BE2C (cell line): ENCODE data around the gene PRPF6.
A peak's percentile ranks its signal among the peaks of the same experiment; 100 is the strongest.

ENCODE experiments used
- DNase-seq: peaks from one replicate; pipeline ENCODE4 v3.0.0-alpha.2; 2020
- H3K27me3 ChIP-seq: fragments of 250-450 bp; sonication (Bioruptor Pico); 2 replicates; pipeline ENCODE4 v1.5.1; 2020; ENCODE audit warnings: mild to moderate bottlenecking
- H3K36me3 ChIP-seq: fragments of 250-450 bp; sonication (Bioruptor Pico); 2 replicates; pipeline ENCODE4 v1.5.1; 2020; ENCODE audit warnings: mild to moderate bottlenecking
- H3K4me1 ChIP-seq: fragments of 250-450 bp; sonication (Bioruptor Pico); 2 replicates; pipeline ENCODE4 v1.5.1; 2020
- H3K4me3 ChIP-seq: 2 replicates; pipeline ENCODE4 v1.5.1; 2011; ENCODE audit warnings: low read depth, low read length
- H3K9me3 ChIP-seq: fragments of 250-450 bp; sonication (Bioruptor Pico); 2 replicates; pipeline ENCODE4 v1.5.1; 2020
- TF ChIP-seq, protein P1 (sequence below): IDR thresholded peaks from 2 replicates; pipeline ENCODE4 v1.5.1; 2012; ENCODE audit warnings: mild to moderate bottlenecking, low read depth, low read length

The PRPF6 gene

DNA sequence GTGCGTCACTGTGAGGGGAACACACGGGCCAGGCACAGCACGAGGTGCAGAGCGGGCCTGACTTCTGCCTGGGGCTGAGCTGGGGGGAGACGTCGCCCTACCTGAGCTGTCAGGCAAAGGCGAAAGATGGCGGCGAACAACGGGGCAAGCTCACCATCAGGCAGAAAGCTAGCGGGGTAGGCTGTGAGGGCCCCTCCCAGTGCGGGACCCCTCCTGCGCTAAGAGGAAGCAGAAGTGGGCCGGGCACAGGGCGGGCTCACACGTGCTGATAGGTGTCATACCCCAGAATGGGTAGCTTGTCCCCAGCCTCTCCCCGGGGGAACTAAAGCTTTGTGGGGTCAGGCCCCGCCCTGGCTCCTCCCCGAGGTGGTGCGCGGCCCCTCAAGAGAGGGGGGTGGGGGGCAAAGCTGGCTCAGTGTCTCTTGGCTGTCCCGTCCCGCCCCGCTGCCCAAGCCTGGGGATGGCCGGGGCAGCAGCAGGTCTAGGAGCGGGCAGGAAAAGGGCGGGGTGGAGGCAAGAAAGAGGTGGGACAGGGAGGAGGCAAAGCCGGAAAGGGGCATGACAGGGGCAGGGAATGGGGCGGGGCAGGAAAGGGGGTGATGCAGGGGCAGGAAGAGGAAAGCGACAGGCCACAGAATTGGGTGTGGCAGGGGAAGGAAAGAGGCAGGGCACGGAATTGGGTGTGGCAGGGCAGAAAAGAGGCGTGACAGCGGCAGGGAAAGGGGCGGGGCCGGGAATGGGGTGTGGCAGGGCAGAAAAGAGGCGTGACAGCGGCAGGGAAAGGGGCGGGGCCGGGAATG, 39.5 kb upstream of the PRPF6 start:
- Histone ChIP-seq H3K4me3 (no peak overlapping the region), H3K36me3 (peaks cover 63% of the 10 kb centered on the region), H3K27me3 (no peaks in the 10 kb centered on the region), H3K9me3 (no peaks in the 10 kb centered on the region), H3K4me1 (no peaks in the 10 kb centered on the region)
- no peak for DNase-seq
- TF ChIP-seq, protein P1, sequence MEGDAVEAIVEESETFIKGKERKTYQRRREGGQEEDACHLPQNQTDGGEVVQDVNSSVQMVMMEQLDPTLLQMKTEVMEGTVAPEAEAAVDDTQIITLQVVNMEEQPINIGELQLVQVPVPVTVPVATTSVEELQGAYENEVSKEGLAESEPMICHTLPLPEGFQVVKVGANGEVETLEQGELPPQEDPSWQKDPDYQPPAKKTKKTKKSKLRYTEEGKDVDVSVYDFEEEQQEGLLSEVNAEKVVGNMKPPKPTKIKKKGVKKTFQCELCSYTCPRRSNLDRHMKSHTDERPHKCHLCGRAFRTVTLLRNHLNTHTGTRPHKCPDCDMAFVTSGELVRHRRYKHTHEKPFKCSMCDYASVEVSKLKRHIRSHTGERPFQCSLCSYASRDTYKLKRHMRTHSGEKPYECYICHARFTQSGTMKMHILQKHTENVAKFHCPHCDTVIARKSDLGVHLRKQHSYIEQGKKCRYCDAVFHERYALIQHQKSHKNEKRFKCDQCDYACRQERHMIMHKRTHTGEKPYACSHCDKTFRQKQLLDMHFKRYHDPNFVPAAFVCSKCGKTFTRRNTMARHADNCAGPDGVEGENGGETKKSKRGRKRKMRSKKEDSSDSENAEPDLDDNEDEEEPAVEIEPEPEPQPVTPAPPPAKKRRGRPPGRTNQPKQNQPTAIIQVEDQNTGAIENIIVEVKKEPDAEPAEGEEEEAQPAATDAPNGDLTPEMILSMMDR, result no peak

DNA sequence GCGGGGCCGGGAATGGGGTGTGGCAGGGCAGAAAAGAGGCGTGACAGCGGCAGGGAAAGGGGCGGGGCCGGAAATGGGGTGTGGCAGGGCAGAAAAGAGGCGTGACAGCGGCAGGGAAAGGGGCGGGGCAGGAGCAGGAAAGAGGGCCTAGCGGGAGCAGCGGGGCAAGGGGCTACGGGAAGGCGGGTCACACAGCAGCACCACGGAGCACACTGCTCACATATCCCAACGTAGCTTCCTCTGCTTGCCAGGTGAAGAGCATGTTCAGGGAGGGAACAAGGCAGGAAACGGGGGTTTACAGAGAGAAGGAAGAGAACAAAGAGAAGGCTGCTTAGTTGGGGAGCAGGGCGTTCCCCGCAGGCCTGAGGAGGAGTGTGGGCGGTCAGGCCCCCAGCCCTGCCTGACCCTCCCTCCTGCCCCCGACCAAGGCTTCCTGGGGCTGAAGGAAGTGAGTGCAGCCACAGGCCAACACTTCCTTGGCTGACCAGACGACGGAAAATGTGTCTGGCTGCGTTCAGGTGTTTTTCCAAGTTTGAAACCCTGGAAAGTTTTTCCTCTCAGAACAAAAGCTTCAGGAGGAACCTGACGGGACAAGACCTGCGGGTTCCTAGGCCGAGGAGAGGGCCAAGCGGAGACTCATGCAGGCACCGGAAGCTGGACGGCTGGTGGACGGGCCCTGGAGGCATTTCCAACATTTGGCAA, 38.5 kb upstream of the PRPF6 start:
- Histone ChIP-seq H3K36me3 (peaks cover 63% of the 10 kb centered on the region), H3K4me3 (no peak overlapping the region), H3K9me3 (no peaks in the 10 kb centered on the region), H3K27me3 (no peaks in the 10 kb centered on the region), H3K4me1 (no peaks in the 10 kb centered on the region)
- TF ChIP-seq, protein P1, result no peak
- peak; percentile 66 for DNase-seq

DNA sequence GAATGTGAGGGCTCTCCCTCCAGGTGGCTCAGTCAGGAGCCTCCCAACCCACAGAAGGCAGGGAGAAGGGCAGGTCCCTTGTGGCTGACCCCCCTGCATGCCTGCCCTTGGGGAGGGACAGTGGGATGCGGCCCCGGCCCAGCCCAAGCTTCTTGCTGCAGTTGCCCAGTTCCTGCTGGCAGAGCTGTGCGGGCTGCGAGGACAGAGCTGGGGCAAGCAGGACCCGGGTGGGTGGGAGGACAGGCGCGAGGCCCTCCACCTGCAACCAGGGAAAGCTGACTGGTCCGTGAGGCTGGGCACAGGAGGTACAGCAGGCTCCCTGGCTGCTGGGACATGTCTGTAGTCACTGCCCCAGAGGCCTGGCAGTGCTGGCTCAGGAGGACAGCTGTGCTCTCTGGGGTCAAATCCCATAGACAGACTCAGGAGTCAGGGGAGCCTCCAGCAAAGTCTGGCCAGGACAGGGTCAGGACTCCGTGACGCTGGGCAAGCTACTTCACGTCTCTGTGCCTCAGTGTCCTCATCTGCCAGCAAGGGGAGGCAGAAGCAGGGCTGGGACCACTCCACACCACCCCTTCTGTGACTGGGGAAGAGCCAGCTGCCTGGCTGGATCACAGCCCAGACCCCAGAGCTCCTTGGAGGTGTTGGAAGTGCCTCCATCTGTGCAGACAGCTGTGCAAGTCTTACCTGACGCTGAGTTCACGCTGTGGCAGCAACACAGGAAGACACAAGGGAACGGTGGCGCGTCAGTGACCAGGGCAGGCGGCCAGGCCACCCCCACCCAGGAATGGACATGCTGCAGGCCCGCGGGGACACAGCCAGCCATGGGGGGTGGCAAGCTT, 37.7 kb upstream of the PRPF6 start:
- H3K36me3 ChIP-seq, result peaks cover 63% of the 10 kb centered on the region
- TF ChIP-seq, protein P1, result no peak
- H3K4me3 ChIP-seq, result no peak overlapping the region
- H3K4me1 ChIP-seq, result no peaks in the 10 kb centered on the region; the same call in 1 of the 2 replicates
- no peaks in the 10 kb centered on the region for H3K9me3 ChIP-seq
- no peak for DNase-seq
- H3K27me3 ChIP-seq, result no peaks in the 10 kb centered on the region

DNA sequence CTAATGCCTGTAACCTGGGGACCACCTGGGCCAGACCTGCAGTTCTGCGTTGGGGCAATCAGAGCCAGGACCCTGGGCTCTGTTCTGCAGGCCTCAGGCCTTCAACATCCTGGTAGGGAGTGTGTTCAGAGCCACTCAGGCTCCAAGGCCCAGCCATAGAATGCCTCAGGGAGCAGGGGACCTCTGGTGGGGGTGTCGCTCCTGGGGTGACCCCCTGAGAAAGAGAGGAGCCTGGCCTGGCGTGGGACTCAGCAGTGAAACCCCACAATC, 37.2 kb upstream of the PRPF6 start:
- no peaks in the 10 kb centered on the region for H3K9me3 ChIP-seq
- H3K4me1 ChIP-seq, result peaks cover 1% of the 10 kb centered on the region
- no peak for DNase-seq
- peaks cover 61% of the 10 kb centered on the region for H3K36me3 ChIP-seq
- TF ChIP-seq, protein P1, result no peak
- no peaks in the 10 kb centered on the region for H3K27me3 ChIP-seq
- H3K4me3 ChIP-seq, result no peak overlapping the region

DNA sequence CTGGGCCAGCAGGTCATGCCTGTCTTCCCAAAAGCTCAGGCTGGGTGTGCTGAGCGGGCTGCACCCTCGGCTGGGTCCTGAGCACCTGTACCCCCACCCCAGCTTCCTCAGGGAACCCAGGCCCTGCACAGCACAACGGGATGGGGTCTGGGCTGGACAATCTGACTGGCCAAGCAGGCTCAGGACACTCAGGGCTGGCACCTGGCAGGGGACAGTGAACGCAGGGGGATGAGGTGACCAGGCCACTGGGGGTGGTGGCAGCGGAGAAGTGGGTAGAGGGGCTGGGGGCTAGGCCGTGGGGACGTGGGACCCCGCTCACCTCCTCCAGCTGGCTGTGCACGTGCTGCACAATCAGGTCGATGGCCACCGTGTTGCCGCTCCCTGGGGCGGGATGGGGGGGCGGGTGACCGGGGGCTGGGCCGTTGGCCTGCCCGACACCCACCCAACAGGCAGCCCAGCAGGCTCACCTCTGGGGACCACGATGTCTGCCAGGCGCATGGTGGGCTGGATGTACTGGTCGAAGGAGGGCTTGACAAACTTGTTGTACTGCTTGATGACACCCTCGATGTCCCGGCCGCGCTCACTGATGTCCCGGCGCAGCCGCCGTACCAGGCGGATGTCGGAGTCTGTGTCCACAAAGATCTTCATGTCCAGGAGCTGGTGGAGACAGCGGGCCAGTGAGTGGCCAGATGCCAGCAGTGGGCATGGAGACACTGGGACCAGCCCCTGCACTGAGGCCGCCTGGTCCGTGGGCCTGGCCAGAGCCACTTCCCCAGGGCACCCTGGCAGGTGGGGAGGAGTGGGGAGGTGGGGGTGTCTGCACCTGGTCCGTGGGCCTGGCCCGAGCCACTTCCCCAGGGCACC, 36.6 kb upstream of the PRPF6 start:
- H3K36me3 ChIP-seq, result peaks cover 55% of the 10 kb centered on the region
- no peaks in the 10 kb centered on the region for H3K27me3 ChIP-seq
- DNase-seq, result no peak
- H3K4me3 ChIP-seq, result no peak overlapping the region
- peaks cover 5% of the 10 kb centered on the region for H3K4me1 ChIP-seq
- TF ChIP-seq, protein P1, result no peak
- no peaks in the 10 kb centered on the region for H3K9me3 ChIP-seq
